Mammary epithelial cell (primary cell): ENCODE data around the gene P2RX1.

Experiments
- EZH2 ChIP-seq: IDR thresholded peaks from 2 replicates; pipeline ENCODE4 v1.6.1; 2012; ENCODE audit warnings: low read length, inconsistent platforms, borderline replicate concordance
- TF ChIP-seq, protein P1 (sequence below), 2 donors: IDR thresholded peaks in 1 of 2; conservative IDR thresholded peaks in 1 of 2; 2 replicates each; pipeline ENCODE4 v1.5.1; 2011 to 2012; ENCODE audit warnings: inconsistent platforms in 2 of 2, low read length in 2 of 2, mild to moderate bottlenecking in 2 of 2, control low read depth in 1 of 2, low read depth in 1 of 2; ENCODE audit not compliant: insufficient read depth in 1 of 2; ENCODE audit errors: extremely low read depth in 1 of 2

GRCh38 chr17:3873862-3874261, 42.4 kb downstream of the P2RX1 start:
- TF ChIP-seq, protein P1, sequence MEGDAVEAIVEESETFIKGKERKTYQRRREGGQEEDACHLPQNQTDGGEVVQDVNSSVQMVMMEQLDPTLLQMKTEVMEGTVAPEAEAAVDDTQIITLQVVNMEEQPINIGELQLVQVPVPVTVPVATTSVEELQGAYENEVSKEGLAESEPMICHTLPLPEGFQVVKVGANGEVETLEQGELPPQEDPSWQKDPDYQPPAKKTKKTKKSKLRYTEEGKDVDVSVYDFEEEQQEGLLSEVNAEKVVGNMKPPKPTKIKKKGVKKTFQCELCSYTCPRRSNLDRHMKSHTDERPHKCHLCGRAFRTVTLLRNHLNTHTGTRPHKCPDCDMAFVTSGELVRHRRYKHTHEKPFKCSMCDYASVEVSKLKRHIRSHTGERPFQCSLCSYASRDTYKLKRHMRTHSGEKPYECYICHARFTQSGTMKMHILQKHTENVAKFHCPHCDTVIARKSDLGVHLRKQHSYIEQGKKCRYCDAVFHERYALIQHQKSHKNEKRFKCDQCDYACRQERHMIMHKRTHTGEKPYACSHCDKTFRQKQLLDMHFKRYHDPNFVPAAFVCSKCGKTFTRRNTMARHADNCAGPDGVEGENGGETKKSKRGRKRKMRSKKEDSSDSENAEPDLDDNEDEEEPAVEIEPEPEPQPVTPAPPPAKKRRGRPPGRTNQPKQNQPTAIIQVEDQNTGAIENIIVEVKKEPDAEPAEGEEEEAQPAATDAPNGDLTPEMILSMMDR (conservative IDR thresholded peaks at IDR 0.05 in 1 of 2, IDR thresholded peaks at IDR 0.05 in 1 of 2; ENCODE audit: extremely low read depth in 1 of 2, insufficient read depth in 1 of 2, low read depth in 1 of 2, low read length in 2 of 2), result no peak
- TF ChIP-seq EZH2, result no peak
